HCT116 (cell line): ENCODE results near the gene BEX4. TPM values are rescaled to one million over a fixed set of nuclear protein-coding genes. Genes with fewer than 3 reads are reported as not detected.

Experiments used
- ATAC-seq: fragments of 200-7000 bp; cut with Tn5 transposase; 2 replicates; pipeline ENCODE4 v1.9.1; 2020; ENCODE audit warnings: mild to moderate bottlenecking, moderate library complexity
- BruUV-seq: library from RNA; stranded (reverse); fragments of 400-500 nt; replicated peaks from 2 replicates; lab custom pipeline; 2021; lab: Mats Ljungman, UMichigan
- CTCF ChIA-PET: fragments of 300-600 bp; sonication (Branson Sonifier 250); formaldehyde crosslinking; loops from one replicate; lab custom pipeline; 2021; ENCODE audit warnings: antibody characterized with exemption; lab: Charles Lee
- POLR2A ChIA-PET: fragments of 300-600, 350-600 bp; sonication (Branson Sonifier 250); formaldehyde crosslinking; loops from one replicate; lab custom pipeline; 2021; ENCODE audit warnings: antibody characterized with exemption; lab: Charles Lee
- RAD21 ChIA-PET, 2 experiments: fragments of 300-600 bp; sonication (Branson Sonifier 250); formaldehyde crosslinking; loops; one replicate each; lab custom pipeline; 2023; ENCODE audit warnings: low total read pairs in 2 of 2; ENCODE audit not compliant: uncharacterized antibody in 2 of 2, unreplicated experiment in 2 of 2, low non-redundant PET in 1 of 2; lab: Charles Lee
- DNase-seq: peaks from one replicate; pipeline ENCODE4 v3.0.0-alpha.2; 2010; ENCODE audit warnings: low read depth, low spot score
- H2AFZ ChIP-seq: fragments of 200-600 bp; shearing (Covaris generic), sonication (generic); 2 replicates; pipeline ENCODE4 v1.6.1; 2017; ENCODE audit warnings: low read depth, mixed run types, mixed read lengths, antibody characterized with exemption, low read length; ENCODE audit not compliant: poor library complexity, severe bottlenecking
- H3K27ac ChIP-seq: 2 replicates; pipeline ENCODE4 v1.5.1; 2012; ENCODE audit warnings: low read depth, low read length
- H3K27me3 ChIP-seq: fragments of 200-600 bp; sonication (generic); 2 replicates; pipeline ENCODE4 v1.6.1; 2016; ENCODE audit warnings: mixed run types, low read length, mixed read lengths; ENCODE audit not compliant: insufficient read depth
- H3K36me3 ChIP-seq, 2 experiments: fragments of 200-500 bp in 1 of 2; fragments of 200-600 bp in 1 of 2; sonication (Bioruptor generic) in 1 of 2; sonication (generic) in 1 of 2; 2 replicates each; pipeline versions ENCODE4 v1.5.1 to v1.6.1; 2014 to 2016; ENCODE audit warnings: low read length in 2 of 2, inconsistent platforms in 1 of 2, mixed read lengths in 1 of 2, mixed run types in 1 of 2; ENCODE audit not compliant: insufficient read depth in 2 of 2, control insufficient read depth in 1 of 2
- H3K4me1 ChIP-seq, 2 experiments: fragments of 200-600 bp in 1 of 2; sonication (generic) in 1 of 2; 2 replicates each; pipeline versions ENCODE4 v1.5.1 to v1.6.1; 2012 to 2017; ENCODE audit warnings: low read length in 2 of 2, inconsistent platforms in 1 of 2, mild to moderate bottlenecking in 1 of 2, mixed read lengths in 1 of 2, mixed run types in 1 of 2, moderate library complexity in 1 of 2; ENCODE audit not compliant: insufficient read depth in 2 of 2, control insufficient read depth in 1 of 2
- H3K4me2 ChIP-seq: fragments of 200-600 bp; sonication (generic); 2 replicates; pipeline ENCODE4 v1.6.1; 2017; ENCODE audit warnings: mixed run types, low read length, mixed read lengths
- H3K4me3 ChIP-seq, 2 experiments: fragments of 200-600 bp in 1 of 2; sonication (generic) in 1 of 2; replicated peaks in 1 of 2; 2 replicates each; pipeline ENCODE4 v1.5.1; 2011 to 2016; ENCODE audit warnings: low read length in 2 of 2, control low read depth in 1 of 2, low read depth in 1 of 2, mild to moderate bottlenecking in 1 of 2, mixed read lengths in 1 of 2, mixed run types in 1 of 2
- H3K79me2 ChIP-seq: fragments of 200-600 bp; sonication (generic); 2 replicates; pipeline ENCODE4 v1.6.1; 2017; ENCODE audit warnings: mild to moderate bottlenecking, mixed run types, low read length, moderate library complexity, mixed read lengths; ENCODE audit not compliant: insufficient read depth
- H3K9ac ChIP-seq: fragments of 200-600 bp; sonication (generic); 2 replicates; pipeline ENCODE4 v1.6.1; 2016; ENCODE audit warnings: low read length, mixed read lengths
- H3K9me2 ChIP-seq: fragments of 200-600 bp; sonication (generic), shearing (Covaris generic); 2 replicates; pipeline ENCODE4 v1.6.1; 2017; ENCODE audit warnings: mixed run types, mild to moderate bottlenecking, moderate library complexity; ENCODE audit not compliant: insufficient read depth
- H3K9me3 ChIP-seq, 2 experiments: fragments of 200-500 bp in 1 of 2; fragments of 200-600 bp in 1 of 2; sonication (Bioruptor generic) in 1 of 2; sonication (generic) in 1 of 2; 2 replicates each; pipeline ENCODE4 v1.6.1; 2014 to 2017; ENCODE audit warnings: low read length in 2 of 2, mixed read lengths in 2 of 2, inconsistent platforms in 1 of 2, low read depth in 1 of 2, mild to moderate bottlenecking in 1 of 2, mixed run types in 1 of 2, moderate library complexity in 1 of 2; ENCODE audit not compliant: control insufficient read depth in 1 of 2, insufficient read depth in 1 of 2
- H4K20me1 ChIP-seq: fragments of 200-600 bp; sonication (generic), shearing (Covaris generic); 2 replicates; pipeline ENCODE4 v1.6.1; 2017; ENCODE audit warnings: mixed run types, mild to moderate bottlenecking, moderate library complexity; ENCODE audit not compliant: insufficient read depth
- ATF3 ChIP-seq: IDR thresholded peaks from 2 replicates; pipeline ENCODE4 v1.6.1; 2012
- CBX3 ChIP-seq: IDR thresholded peaks from 2 replicates; pipeline ENCODE4 v1.6.1; 2012; ENCODE audit warnings: low read depth
- CEBPB ChIP-seq: IDR thresholded peaks from 2 replicates; pipeline ENCODE4 v1.6.1; 2012; ENCODE audit warnings: low read depth
- ELF1 ChIP-seq: IDR thresholded peaks from 2 replicates; pipeline ENCODE4 v1.6.1; 2012; ENCODE audit warnings: low read depth, borderline replicate concordance
- JUND ChIP-seq: IDR thresholded peaks from 2 replicates; pipeline ENCODE4 v1.6.1; 2012
- POLR2A ChIP-seq: IDR thresholded peaks from 2 replicates; pipeline ENCODE4 v1.7.0; 2011; ENCODE audit warnings: borderline replicate concordance; ENCODE audit not compliant: insufficient read depth, insufficient read length; ENCODE audit errors: extremely low read depth
- POLR2AphosphoS5 ChIP-seq: IDR thresholded peaks from 2 replicates; pipeline ENCODE4 v1.6.1; 2011; ENCODE audit warnings: mild to moderate bottlenecking, low read depth, low read length, moderate library complexity
- SRF ChIP-seq: IDR thresholded peaks from 2 replicates; pipeline ENCODE4 v1.6.1; 2012; ENCODE audit warnings: low read depth
- TCF7L2 ChIP-seq: IDR thresholded peaks from 2 replicates; pipeline ENCODE4 v1.7.0; 2011; ENCODE audit warnings: borderline replicate concordance, inconsistent platforms; ENCODE audit not compliant: insufficient read depth, insufficient read length; ENCODE audit errors: extremely low read depth
- YY1 ChIP-seq: IDR thresholded peaks from 2 replicates; pipeline ENCODE4 v1.6.1; 2011; ENCODE audit warnings: low read length, low read depth, moderate library complexity, mild to moderate bottlenecking; ENCODE audit not compliant: insufficient replicate concordance; ENCODE audit errors: extremely low read depth
- ZBTB33 ChIP-seq: IDR thresholded peaks from 2 replicates; pipeline ENCODE4 v1.6.1; 2011; ENCODE audit warnings: mild to moderate bottlenecking, low read length, moderate library complexity; ENCODE audit not compliant: insufficient replicate concordance; ENCODE audit errors: extremely low read depth
- ZFX ChIP-seq: fragments of 450-650 bp; IDR thresholded peaks from 2 replicates; pipeline ENCODE4 v1.6.1; 2017
- intact Hi-C: fragments of 100-400 bp; cut with micrococcal nuclease; formaldehyde crosslinking; loops from 2 replicates; pipeline ENCODE4 v1.10.0; 2022
- total RNA-seq: library from RNA; stranded (reverse); gene quantifications from one replicate; pipeline ENCODE4 v1.2.1, GENCODE V29; 2021; ENCODE audit not compliant: unreplicated experiment

BEX4 gene
- total RNA-seq, 1 experiment from 2014 or later = 0.91 TPM

DNA sequence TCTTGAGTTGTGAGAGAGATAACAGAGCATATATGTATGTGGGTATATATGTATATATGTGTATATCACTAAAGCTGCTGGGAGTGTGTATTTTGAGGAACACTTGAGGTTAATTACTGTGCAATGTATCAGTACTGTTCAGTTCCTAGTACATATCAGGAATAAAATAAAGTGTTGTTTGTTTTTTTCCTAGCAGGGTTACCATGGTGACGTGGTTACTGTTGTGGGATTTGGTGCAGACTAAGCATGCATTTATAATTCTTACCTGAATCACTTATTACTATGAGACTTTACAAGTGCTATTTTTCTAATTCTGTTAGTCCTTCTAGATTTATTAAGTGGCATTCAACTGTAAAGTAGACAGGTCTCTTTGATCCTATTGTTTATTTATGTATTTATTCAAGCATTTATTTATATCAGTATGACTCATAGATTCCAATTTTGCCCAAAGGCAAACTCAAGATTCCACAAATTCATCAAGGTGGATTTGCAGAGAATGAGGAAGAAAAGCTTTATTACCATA is 26.9 kb upstream of the BEX4 start:
- Histone ChIP-seq H3K4me2 (peak overlapping the region; percentile 17; the same call in 1 of the 2 replicates), H3K9ac (no peak overlapping the region), H3K9me2 (no peaks in the 10 kb centered on the region), H2AFZ (no peak overlapping the region), H3K79me2 (no peaks in the 10 kb centered on the region), H4K20me1 (no peaks in the 10 kb centered on the region), H3K27me3 (no peaks in the 10 kb centered on the region), H3K9me3 (no peaks in the 10 kb centered on the region), H3K27ac (no peak overlapping the region), H3K36me3 (no peaks in the 10 kb centered on the region), H3K4me1 (peaks cover 6 to 7% of the 10 kb centered on the region in 2 experiments; a peak in 3 of 4 replicates)
- ChIA-PET RAD21 (no interaction called here), CTCF (no interaction called here), POLR2A (no interaction called here)
- intact Hi-C loops = no loop called here
- DNase-seq (peak; percentile 13), ATAC-seq (no peak)
- BruUV-seq = no TSS peak
- TF ChIP-seq JUND (no peak), POLR2AphosphoS5 (no peak), SRF (no peak), ZFX (no peak), ATF3 (no peak), CBX3 (no peak), POLR2A (no peak), YY1 (no peak), ZBTB33 (no peak), ELF1 (no peak), TCF7L2 (no peak), CEBPB (no peak)
- TF ChIP-seq, all 23 proteins: peak for 0
- H3K4me3 ChIP-seq = no peak overlapping the region
